Neural cell (in vitro differentiated cells): ENCODE measurements around the gene GNAQ. TPM values are rescaled to one million over a fixed set of nuclear protein-coding genes. Genes with fewer than 3 reads are reported as not detected.

Source experiments
- H2AFZ ChIP-seq: fragments of 200-600, 300-800 bp; sonication (generic), shearing (Covaris generic); 2 replicates; pipeline ENCODE4 v1.6.0; 2014; ENCODE audit warnings: low read depth, mild to moderate bottlenecking, antibody characterized with exemption, low read length, moderate library complexity
- H3F3A ChIP-seq: fragments of 200-600 bp; shearing (Covaris generic); 2 replicates; pipeline ENCODE4 v1.6.1; 2016; ENCODE audit warnings: mild to moderate bottlenecking, moderate library complexity, mixed read lengths, antibody characterized with exemption, low read length; ENCODE audit not compliant: insufficient read depth, poor library complexity, severe bottlenecking
- H3K27ac ChIP-seq: fragments of 200-600, 300-800 bp; sonication (generic), shearing (Covaris generic); 2 replicates; pipeline ENCODE4 v1.5.1; 2014; ENCODE audit warnings: mild to moderate bottlenecking, low read length, moderate library complexity
- H3K27me3 ChIP-seq: fragments of 300-800, 200-600 bp; sonication (generic), shearing (Covaris generic); 2 replicates; pipeline ENCODE4 v1.6.0; 2014; ENCODE audit warnings: mild to moderate bottlenecking, low read depth, low read length, moderate library complexity; ENCODE audit not compliant: insufficient read depth
- H3K36me3 ChIP-seq: fragments of 300-800, 200-600 bp; sonication (generic), shearing (Covaris generic); 2 replicates; pipeline ENCODE4 v1.5.1; 2014; ENCODE audit warnings: mild to moderate bottlenecking, antibody characterized with exemption, low read length, moderate library complexity; ENCODE audit not compliant: insufficient read depth
- H3K4me2 ChIP-seq: fragments of 300-800, 200-600 bp; sonication (generic), shearing (Covaris generic); 2 replicates; pipeline ENCODE4 v1.6.0; 2014; ENCODE audit warnings: mild to moderate bottlenecking, low read length
- H3K4me3 ChIP-seq: fragments of 300-800, 200-600 bp; sonication (generic), shearing (Covaris generic); 2 replicates; pipeline ENCODE4 v1.5.1; 2014; ENCODE audit warnings: mild to moderate bottlenecking, low read length, moderate library complexity
- H3K79me2 ChIP-seq: fragments of 200-600 bp; shearing (Covaris generic); replicated peaks from 2 replicates; pipeline ENCODE4 v1.6.0; 2014; ENCODE audit warnings: mild to moderate bottlenecking, low read length, moderate library complexity; ENCODE audit not compliant: insufficient read depth
- H3K9ac ChIP-seq: fragments of 300-800, 200-600 bp; sonication (generic), shearing (Covaris generic); 2 replicates; pipeline ENCODE4 v1.6.1; 2016; ENCODE audit warnings: mild to moderate bottlenecking, low read length, mixed read lengths
- H3K9me2 ChIP-seq: fragments of 200-600 bp; shearing (Covaris generic); 2 replicates; pipeline ENCODE4 v1.6.1; 2016; ENCODE audit warnings: mild to moderate bottlenecking, low read length, mixed read lengths; ENCODE audit not compliant: insufficient read depth
- H3K9me3 ChIP-seq: fragments of 200-600, 300-800 bp; sonication (generic), shearing (Covaris generic); 2 replicates; pipeline ENCODE4 v1.6.1; 2016; ENCODE audit warnings: mild to moderate bottlenecking, mixed run types, low read length, moderate library complexity, mixed read lengths
- H4K20me1 ChIP-seq: fragments of 200-600 bp; shearing (Covaris generic); 2 replicates; pipeline ENCODE4 v1.6.1; 2016; ENCODE audit warnings: mild to moderate bottlenecking, mixed run types; ENCODE audit not compliant: insufficient read depth
- EP300 ChIP-seq: fragments of 450-650 bp; conservative IDR thresholded peaks from 2 replicates; pipeline ENCODE4 v1.6.1; 2014; ENCODE audit warnings: antibody characterized with exemption, mild to moderate bottlenecking, moderate library complexity; ENCODE audit not compliant: poor library complexity, severe bottlenecking
- EZH2 ChIP-seq: fragments of 200-600, 300-800 bp; shearing (Covaris generic), sonication (generic); IDR thresholded peaks from 2 replicates; pipeline ENCODE4 v1.6.1; 2014; ENCODE audit warnings: antibody characterized with exemption, low read length, borderline replicate concordance, mild to moderate bottlenecking; ENCODE audit not compliant: insufficient read depth, poor library complexity, severe bottlenecking
- MXI1 ChIP-seq: fragments of 450-650 bp; conservative IDR thresholded peaks from 2 replicates; pipeline ENCODE4 v1.6.1; 2014; ENCODE audit warnings: antibody characterized with exemption, mild to moderate bottlenecking; ENCODE audit not compliant: poor library complexity, severe bottlenecking
- POLR2AphosphoS5 ChIP-seq: IDR thresholded peaks from 2 replicates; pipeline ENCODE4 v1.6.1; 2012
- RAD21 ChIP-seq: fragments of 450-650 bp; conservative IDR thresholded peaks from 2 replicates; pipeline ENCODE4 v1.6.1; 2014; ENCODE audit warnings: antibody characterized with exemption, mild to moderate bottlenecking, moderate library complexity
- SMC3 ChIP-seq: fragments of 450-650 bp; conservative IDR thresholded peaks from 2 replicates; pipeline ENCODE4 v1.6.1; 2014; ENCODE audit warnings: antibody characterized with exemption, mild to moderate bottlenecking, moderate library complexity; ENCODE audit not compliant: poor library complexity
- TAF1 ChIP-seq: IDR thresholded peaks from 2 replicates; pipeline ENCODE4 v1.6.1; 2012; ENCODE audit warnings: low read depth
- polyA plus RNA-seq: library from polyadenylated mRNA; depleted of rRNA; stranded (reverse); fragments of >200 nt; gene quantifications from 2 replicates; pipeline ENCODE4 v1.2.3, GENCODE V29; 2014
- TF ChIP-seq, protein P1 (sequence below): IDR thresholded peaks from 2 replicates; pipeline ENCODE4 v1.6.1; 2012; ENCODE audit warnings: borderline replicate concordance
- TF ChIP-seq, protein P2 (sequence below): fragments of 450-650 bp; IDR thresholded peaks from 2 replicates; pipeline ENCODE4 v1.5.1; 2014; ENCODE audit warnings: antibody characterized with exemption, mild to moderate bottlenecking, moderate library complexity; ENCODE audit not compliant: poor library complexity, severe bottlenecking

Gene GNAQ
- polyA plus RNA-seq, 1 donor from 2014 or later, result 86.7 TPM

DNA sequence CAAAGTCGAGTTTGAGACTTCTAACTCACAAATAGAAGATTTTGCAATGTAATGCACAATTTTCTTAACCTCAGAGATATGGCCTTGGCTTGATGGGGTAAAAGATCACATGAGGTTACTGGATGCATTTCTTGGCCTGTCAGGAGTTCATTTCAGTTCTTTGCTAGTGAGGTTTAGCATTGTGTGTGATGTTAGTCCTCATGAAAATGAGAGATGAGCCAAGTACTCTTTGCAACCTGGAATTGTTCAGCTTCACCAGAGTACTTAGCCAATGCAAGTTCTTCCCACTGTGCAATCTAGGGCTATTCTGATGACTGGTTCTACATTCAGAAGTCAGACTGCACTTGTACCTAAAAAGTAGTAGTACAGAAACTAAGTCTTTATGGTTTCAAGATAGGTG lies 24.9 kb downstream of the GNAQ start:
- TF ChIP-seq POLR2AphosphoS5, result no peak
- TF ChIP-seq RAD21, result no peak
- no peak for TF ChIP-seq SMC3
- TF ChIP-seq, protein P1, sequence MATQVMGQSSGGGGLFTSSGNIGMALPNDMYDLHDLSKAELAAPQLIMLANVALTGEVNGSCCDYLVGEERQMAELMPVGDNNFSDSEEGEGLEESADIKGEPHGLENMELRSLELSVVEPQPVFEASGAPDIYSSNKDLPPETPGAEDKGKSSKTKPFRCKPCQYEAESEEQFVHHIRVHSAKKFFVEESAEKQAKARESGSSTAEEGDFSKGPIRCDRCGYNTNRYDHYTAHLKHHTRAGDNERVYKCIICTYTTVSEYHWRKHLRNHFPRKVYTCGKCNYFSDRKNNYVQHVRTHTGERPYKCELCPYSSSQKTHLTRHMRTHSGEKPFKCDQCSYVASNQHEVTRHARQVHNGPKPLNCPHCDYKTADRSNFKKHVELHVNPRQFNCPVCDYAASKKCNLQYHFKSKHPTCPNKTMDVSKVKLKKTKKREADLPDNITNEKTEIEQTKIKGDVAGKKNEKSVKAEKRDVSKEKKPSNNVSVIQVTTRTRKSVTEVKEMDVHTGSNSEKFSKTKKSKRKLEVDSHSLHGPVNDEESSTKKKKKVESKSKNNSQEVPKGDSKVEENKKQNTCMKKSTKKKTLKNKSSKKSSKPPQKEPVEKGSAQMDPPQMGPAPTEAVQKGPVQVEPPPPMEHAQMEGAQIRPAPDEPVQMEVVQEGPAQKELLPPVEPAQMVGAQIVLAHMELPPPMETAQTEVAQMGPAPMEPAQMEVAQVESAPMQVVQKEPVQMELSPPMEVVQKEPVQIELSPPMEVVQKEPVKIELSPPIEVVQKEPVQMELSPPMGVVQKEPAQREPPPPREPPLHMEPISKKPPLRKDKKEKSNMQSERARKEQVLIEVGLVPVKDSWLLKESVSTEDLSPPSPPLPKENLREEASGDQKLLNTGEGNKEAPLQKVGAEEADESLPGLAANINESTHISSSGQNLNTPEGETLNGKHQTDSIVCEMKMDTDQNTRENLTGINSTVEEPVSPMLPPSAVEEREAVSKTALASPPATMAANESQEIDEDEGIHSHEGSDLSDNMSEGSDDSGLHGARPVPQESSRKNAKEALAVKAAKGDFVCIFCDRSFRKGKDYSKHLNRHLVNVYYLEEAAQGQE, result no peak
- TF ChIP-seq EZH2, result no peak
- TF ChIP-seq TAF1, result no peak
- TF ChIP-seq MXI1, result no peak
- TF ChIP-seq EP300, result no peak
- TF ChIP-seq, protein P2, sequence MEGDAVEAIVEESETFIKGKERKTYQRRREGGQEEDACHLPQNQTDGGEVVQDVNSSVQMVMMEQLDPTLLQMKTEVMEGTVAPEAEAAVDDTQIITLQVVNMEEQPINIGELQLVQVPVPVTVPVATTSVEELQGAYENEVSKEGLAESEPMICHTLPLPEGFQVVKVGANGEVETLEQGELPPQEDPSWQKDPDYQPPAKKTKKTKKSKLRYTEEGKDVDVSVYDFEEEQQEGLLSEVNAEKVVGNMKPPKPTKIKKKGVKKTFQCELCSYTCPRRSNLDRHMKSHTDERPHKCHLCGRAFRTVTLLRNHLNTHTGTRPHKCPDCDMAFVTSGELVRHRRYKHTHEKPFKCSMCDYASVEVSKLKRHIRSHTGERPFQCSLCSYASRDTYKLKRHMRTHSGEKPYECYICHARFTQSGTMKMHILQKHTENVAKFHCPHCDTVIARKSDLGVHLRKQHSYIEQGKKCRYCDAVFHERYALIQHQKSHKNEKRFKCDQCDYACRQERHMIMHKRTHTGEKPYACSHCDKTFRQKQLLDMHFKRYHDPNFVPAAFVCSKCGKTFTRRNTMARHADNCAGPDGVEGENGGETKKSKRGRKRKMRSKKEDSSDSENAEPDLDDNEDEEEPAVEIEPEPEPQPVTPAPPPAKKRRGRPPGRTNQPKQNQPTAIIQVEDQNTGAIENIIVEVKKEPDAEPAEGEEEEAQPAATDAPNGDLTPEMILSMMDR, result no peak
- Histone ChIP-seq H3F3A (no peaks in the 10 kb centered on the region), H2AFZ (no peak overlapping the region), H3K27me3 (no peaks in the 10 kb centered on the region), H3K4me2 (no peak overlapping the region), H3K9me3 (no peaks in the 10 kb centered on the region), H3K36me3 (no peaks in the 10 kb centered on the region), H3K27ac (no peak overlapping the region), H3K9me2 (no peaks in the 10 kb centered on the region), H4K20me1 (no peaks in the 10 kb centered on the region), H3K79me2 (peaks cover 88% of the 10 kb centered on the region), H3K4me3 (no peak overlapping the region), H3K9ac (no peak overlapping the region)

DNA sequence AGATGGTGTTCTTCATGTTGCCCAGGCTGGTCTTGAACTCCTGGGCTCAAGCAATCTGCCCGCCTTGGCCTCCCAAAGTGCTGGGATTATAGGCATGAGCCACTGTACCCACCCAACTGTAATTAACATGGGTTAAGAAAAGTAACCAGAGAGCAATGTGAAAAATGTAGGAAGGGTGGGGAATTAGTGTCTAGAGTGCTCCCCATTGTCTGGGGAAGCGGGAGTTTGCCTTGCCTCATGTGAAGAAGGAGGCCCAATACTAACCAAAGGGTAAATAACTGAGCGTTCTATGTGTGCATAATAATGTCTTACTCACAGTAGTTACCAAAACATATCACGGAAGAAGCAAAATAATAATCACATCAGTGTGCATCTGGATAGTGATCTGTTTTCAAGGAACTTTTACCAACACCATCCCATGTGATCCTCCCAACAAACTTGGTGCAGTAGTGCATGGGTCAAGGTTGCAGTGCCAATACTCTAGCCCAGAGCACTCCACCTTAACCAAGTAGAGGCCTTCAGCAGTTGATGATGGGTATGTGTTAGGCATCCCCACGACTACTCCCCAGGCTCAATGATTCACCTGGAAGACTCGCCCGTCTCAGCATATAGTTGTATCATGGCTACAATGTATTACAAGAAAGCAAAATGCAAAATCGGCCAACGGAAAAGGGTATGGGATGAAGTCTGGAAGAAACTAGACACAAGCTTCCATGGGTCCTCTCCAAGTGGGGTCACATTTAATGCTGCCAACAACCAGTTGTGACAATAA lies 26.2 kb downstream of the GNAQ start:
- Histone ChIP-seq H3F3A (no peaks in the 10 kb centered on the region), H3K9ac (no peak overlapping the region), H3K27me3 (no peaks in the 10 kb centered on the region), H3K9me2 (no peaks in the 10 kb centered on the region), H3K36me3 (no peaks in the 10 kb centered on the region), H3K4me2 (no peak overlapping the region), H3K9me3 (no peaks in the 10 kb centered on the region), H3K4me3 (no peak overlapping the region), H4K20me1 (no peaks in the 10 kb centered on the region), H3K27ac (no peak overlapping the region), H3K79me2 (peaks cover 84% of the 10 kb centered on the region), H2AFZ (no peak overlapping the region)
- TF ChIP-seq, protein P1, result no peak
- TF ChIP-seq TAF1, result no peak
- TF ChIP-seq POLR2AphosphoS5, result no peak
- TF ChIP-seq EZH2, result no peak
